Frontal cortex (tissue), 4 donors: ENCODE data around the gene LCE1D. TPM values are rescaled to one million over a fixed set of nuclear protein-coding genes. Genes with fewer than 3 reads are reported as not detected.

ENCODE experiments used
- DNase-seq, 2 donors: peaks; one replicate each; pipeline ENCODE4 v3.0.0; 2012; ENCODE audit warnings: low spot score in 2 of 2
- FAIRE-seq: peaks from 2 replicates; lab custom pipeline; 2012; peaks lifted over from hg19 to GRCh38; lab: Jason Lieb, UNC
- total RNA-seq: library from RNA; depleted of rRNA; stranded (reverse); fragments of >200 nt; gene quantifications from one replicate; pipeline ENCODE4 v1.2.3, GENCODE V29; 2014
- donor health status: control.
- donor health status: control.
- donor health status: control.

The LCE1D gene
- total RNA-seq, 1 donor from 2014 or later = not detected

- DNase-seq = no peak
- no peak for FAIRE-seq
Measured at GRCh38 chr1:152811050-152811449, 14.5 kb downstream of the LCE1D start.

GRCh38 chr1:152811671-152812070 is 15.2 kb downstream of the LCE1D start, which contains the start of gene LCE1B:
LCE1B (plus strand) TSS chr1:152811971; CDS start chr1:152812447, 476 bp downstream.
- FAIRE-seq (no peak), DNase-seq (no peak)

GRCh38 chr1:152817309-152817708 is 20.8 kb downstream of the LCE1D start:
- no peak for DNase-seq
- FAIRE-seq = no peak

- FAIRE-seq (no peak), DNase-seq (no peak)
Measured at GRCh38 chr1:152823294-152823693, 26.8 kb downstream of the LCE1D start.

- DNase-seq = no peak
- FAIRE-seq = no peak
Measured at GRCh38 chr1:152824964-152825363, 28.4 kb downstream of the LCE1D start.

- DNase-seq (no peak), FAIRE-seq (no peak)
Measured at GRCh38 chr1:152827173-152827572, 30.7 kb downstream of the LCE1D start, which contains the start of gene LCE1A. LCE1A (plus strand) TSS chr1:152827473; CDS start chr1:152827473, 0 bp downstream.

GRCh38 chr1:152836870-152837269 is 40.3 kb downstream of the LCE1D start:
- DNase-seq = no peak
- FAIRE-seq = no peak

- DNase-seq (no peak), FAIRE-seq (no peak)
Measured at GRCh38 chr1:152842556-152842955, 46.0 kb downstream of the LCE1D start, which contains the start of gene LCE6A. LCE6A (plus strand) TSS chr1:152842856; CDS start chr1:152843521, 665 bp downstream.

Other genes starting within 250 kb of the LCE1D start
- gene LCE3E, start 229.9 kb upstream of the LCE1D start, total RNA-seq = not detected
- gene LCE3D, start 216.2 kb upstream of the LCE1D start, total RNA-seq = not detected
- gene LCE3C, start 196.5 kb upstream of the LCE1D start, total RNA-seq = not detected
- gene LCE3B, start 182.9 kb upstream of the LCE1D start, total RNA-seq = not detected
- not detected for gene LCE3A, start 173.6 kb upstream of the LCE1D start, total RNA-seq
- not detected for gene LCE2D, start 133.3 kb upstream of the LCE1D start, total RNA-seq
- not detected for gene LCE2C, start 121.4 kb upstream of the LCE1D start, total RNA-seq
- gene LCE2B, start 110.6 kb upstream of the LCE1D start, total RNA-seq = not detected
- gene LCE2A, start 98.4 kb upstream of the LCE1D start, total RNA-seq = not detected
- gene LCE4A, start 88.6 kb upstream of the LCE1D start, total RNA-seq = not detected
- gene KPRP, start 38.7 kb upstream of the LCE1D start, total RNA-seq = not detected
- not detected for gene LCE1F, start 21.6 kb upstream of the LCE1D start, total RNA-seq
- gene LCE1E, start 10.5 kb upstream of the LCE1D start, total RNA-seq = not detected
- not detected for gene LCE1C, start 9.9 kb downstream of the LCE1D start, total RNA-seq
- not detected for gene LCE1B, start 15.2 kb downstream of the LCE1D start, total RNA-seq
- not detected for gene LCE1A, start 30.8 kb downstream of the LCE1D start, total RNA-seq
- not detected for gene LCE6A, start 46.1 kb downstream of the LCE1D start, total RNA-seq
- not detected for gene LCE7A, start 63.3 kb downstream of the LCE1D start, total RNA-seq
- gene SMCP, start 81.6 kb downstream of the LCE1D start, total RNA-seq = not detected
- not detected for gene IVL, start 111.8 kb downstream of the LCE1D start, total RNA-seq
- gene SPRR5, start 150.5 kb downstream of the LCE1D start, total RNA-seq = not detected
- gene SPRR4, start 173.9 kb downstream of the LCE1D start, total RNA-seq = not detected
- not detected for gene SPRR1A, start 187.4 kb downstream of the LCE1D start, total RNA-seq
- gene SPRR3, start 205.0 kb downstream of the LCE1D start, total RNA-seq = not detected
- not detected for gene SPRR1B, start 234.5 kb downstream of the LCE1D start, total RNA-seq
- gene SPRR2D, start 244.4 kb downstream of the LCE1D start, total RNA-seq = not detected